Measurements from ENCODE around the gene KLHL1.

The KLHL1 gene

GRCh38 chr13:69660155-69660554 is 448.1 kb downstream of the KLHL1 start:
- DNase-seq: no peak

GRCh38 chr13:69657676-69658075 is 450.6 kb downstream of the KLHL1 start:
- no peak for DNase-seq

GRCh38 chr13:69654392-69654791 is 453.9 kb downstream of the KLHL1 start:
- no peak for DNase-seq

All from DMS 273 treated with DMSO at 0.1 percent for 48 hours (cell line).